Esophagus muscularis mucosa (tissue), 4 donors: ENCODE measurements around the gene CAPN9.

Source experiments
- EP300 ChIP-seq: sonication (generic); formaldehyde crosslinking; IDR thresholded peaks from one replicate; pipeline ENCODE4 v1.6.1; 2017; ENCODE audit warnings: antibody characterized with exemption
- POLR2A ChIP-seq: fragments of 450-650 bp; IDR thresholded peaks from one replicate; pipeline ENCODE4 v1.6.1; 2017; ENCODE audit warnings: antibody characterized with exemption, moderate library complexity, mild to moderate bottlenecking, low read depth
- POLR2AphosphoS5 ChIP-seq, 2 donors: sonication (generic); formaldehyde crosslinking; IDR thresholded peaks; one replicate each; pipeline ENCODE4 v1.6.1; 2017; ENCODE audit warnings: antibody characterized with exemption in 2 of 2
- TF ChIP-seq, protein P1 (sequence below), 3 experiments: fragments of 200-600 bp in 2 of 3; fragments of 450-650 bp in 1 of 3; sonication (generic) in 2 of 3; IDR thresholded peaks; one replicate each; pipeline ENCODE4 v1.5.1; 2017 to 2019; ENCODE audit warnings: antibody characterized with exemption in 3 of 3, mild to moderate bottlenecking in 2 of 3, moderate library complexity in 1 of 3

DNA sequence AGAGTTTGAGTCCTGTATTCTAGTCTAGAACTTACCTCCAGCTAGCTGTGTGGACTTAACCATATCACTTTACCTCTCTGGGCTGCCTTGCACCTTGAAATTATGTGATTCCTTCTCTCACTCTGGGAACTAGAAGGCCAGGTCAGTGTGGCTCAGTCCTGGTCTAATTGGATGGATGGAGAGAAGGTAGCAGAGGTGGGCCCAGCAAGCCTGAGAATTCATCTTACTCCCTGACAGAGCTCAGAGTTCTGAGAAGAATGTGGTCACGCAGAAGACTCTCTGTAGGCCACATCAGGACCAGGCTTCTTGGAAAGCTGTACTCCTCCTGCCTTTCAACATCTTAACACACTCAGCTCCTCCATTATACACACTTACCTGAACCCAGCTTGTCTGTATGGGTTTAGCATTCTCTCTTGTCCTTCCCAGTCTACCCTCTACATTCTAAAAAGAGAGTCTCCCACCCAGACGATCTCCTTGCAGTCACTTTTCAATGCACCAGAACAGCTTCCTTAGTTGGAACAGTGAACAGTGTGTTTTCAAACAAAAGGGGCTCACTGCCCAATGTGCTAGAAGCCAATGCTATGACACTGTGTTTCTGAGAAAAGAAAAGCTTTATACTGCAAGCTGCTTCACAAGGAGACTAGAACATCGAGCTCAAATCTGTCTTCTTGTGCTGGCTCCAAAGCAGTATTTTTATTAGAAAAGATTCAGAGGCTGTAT is 60.5 kb downstream of the CAPN9 start:
- TF ChIP-seq, protein P1, sequence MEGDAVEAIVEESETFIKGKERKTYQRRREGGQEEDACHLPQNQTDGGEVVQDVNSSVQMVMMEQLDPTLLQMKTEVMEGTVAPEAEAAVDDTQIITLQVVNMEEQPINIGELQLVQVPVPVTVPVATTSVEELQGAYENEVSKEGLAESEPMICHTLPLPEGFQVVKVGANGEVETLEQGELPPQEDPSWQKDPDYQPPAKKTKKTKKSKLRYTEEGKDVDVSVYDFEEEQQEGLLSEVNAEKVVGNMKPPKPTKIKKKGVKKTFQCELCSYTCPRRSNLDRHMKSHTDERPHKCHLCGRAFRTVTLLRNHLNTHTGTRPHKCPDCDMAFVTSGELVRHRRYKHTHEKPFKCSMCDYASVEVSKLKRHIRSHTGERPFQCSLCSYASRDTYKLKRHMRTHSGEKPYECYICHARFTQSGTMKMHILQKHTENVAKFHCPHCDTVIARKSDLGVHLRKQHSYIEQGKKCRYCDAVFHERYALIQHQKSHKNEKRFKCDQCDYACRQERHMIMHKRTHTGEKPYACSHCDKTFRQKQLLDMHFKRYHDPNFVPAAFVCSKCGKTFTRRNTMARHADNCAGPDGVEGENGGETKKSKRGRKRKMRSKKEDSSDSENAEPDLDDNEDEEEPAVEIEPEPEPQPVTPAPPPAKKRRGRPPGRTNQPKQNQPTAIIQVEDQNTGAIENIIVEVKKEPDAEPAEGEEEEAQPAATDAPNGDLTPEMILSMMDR (IDR thresholded peaks at IDR 0.05) = no peak
- peak in 1 of 2 donors; percentile 13 for TF ChIP-seq POLR2AphosphoS5 (IDR thresholded peaks at IDR 0.05)
- no peak for TF ChIP-seq POLR2A
- no peak for TF ChIP-seq EP300
